Activated CD8-positive, alpha-beta memory T cell treated with anti-CD3 and anti-CD28 coated beads, Interleukin-2, amount 10 ng/mL, durations not matched to agents 7 days and 5 days (primary cell): ENCODE data around the gene FBXL14. TPM values are rescaled to one million over a fixed set of nuclear protein-coding genes. Genes with fewer than 3 reads are reported as not detected.

Experiments
- ATAC-seq: fragments of 150-1000 bp; cut with Tn5 transposase; one replicate; pipeline ENCODE4 v1.10.0; 2021; ENCODE audit warnings: moderate library complexity
- CTCF ChIA-PET: fragments of 350-600 bp; sonication (Branson Sonifier 250); formaldehyde crosslinking; loops from one replicate; lab custom pipeline; 2021; ENCODE audit warnings: antibody characterized with exemption; lab: Charles Lee
- DNase-seq: peaks from one replicate; pipeline ENCODE4 v3.0.0-alpha.2; 2020
- H3K27ac Mint-ChIP-seq: one replicate; pipeline ENCODE4 v1.8.0; 2021; ENCODE audit warnings: mild to moderate bottlenecking, mixed read lengths
- H3K27me3 Mint-ChIP-seq: one replicate; pipeline ENCODE4 v1.8.0; 2021; ENCODE audit warnings: mixed read lengths
- H3K36me3 Mint-ChIP-seq: one replicate; pipeline ENCODE4 v1.8.0; 2021; ENCODE audit warnings: mild to moderate bottlenecking, mixed read lengths
- H3K4me1 Mint-ChIP-seq: one replicate; pipeline ENCODE4 v1.8.0; 2021; ENCODE audit warnings: mixed read lengths
- H3K4me3 Mint-ChIP-seq: one replicate; pipeline ENCODE4 v1.8.0; 2021; ENCODE audit warnings: mild to moderate bottlenecking, moderate library complexity, mixed read lengths
- H3K9me3 Mint-ChIP-seq: one replicate; pipeline ENCODE4 v1.8.0; 2022; ENCODE audit warnings: low read depth, mixed read lengths
- total RNA-seq, 2 experiments: library from RNA; stranded (reverse); gene quantifications; one replicate each; pipeline ENCODE4 v1.2.3, GENCODE V29; 2021

FBXL14 gene
- total RNA-seq, 2 experiments from 2014 or later: 28.2 to 33.4 TPM

DNA sequence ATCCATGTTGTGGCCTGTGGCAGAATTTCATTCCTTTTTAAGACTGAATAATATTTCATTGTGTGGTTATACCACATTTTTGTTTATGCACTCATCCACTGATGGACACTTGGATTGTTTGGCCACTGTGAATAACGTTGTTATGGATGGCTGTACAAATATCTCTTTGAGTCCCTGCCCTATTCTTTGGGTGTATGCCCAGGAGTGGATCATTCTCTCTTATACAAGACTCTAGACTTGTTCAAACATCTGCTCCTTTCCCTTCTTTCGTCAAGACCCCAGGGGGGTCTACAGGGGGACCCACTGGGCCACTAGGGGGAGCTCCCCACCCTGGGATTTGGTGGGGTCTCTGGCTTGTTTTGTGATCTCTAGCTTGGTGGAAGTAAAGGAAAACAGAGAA lies 77.4 kb downstream of the FBXL14 start:
- Mint-ChIP-seq H3K4me3 (no peak overlapping the region), H3K36me3 (peaks cover 3% of the 10 kb centered on the region), H3K27me3 (peaks cover 57% of the 10 kb centered on the region), H3K9me3 (peaks cover 2% of the 10 kb centered on the region), H3K4me1 (no peaks in the 10 kb centered on the region), H3K27ac (no peak overlapping the region)
- CTCF ChIA-PET: interaction anchor here (0.8 to 1.5 kb wide), 4 partner anchors 12 to 66 kb away, joined by 3 to 5 read pairs (median 4); no protein-coding TSS in a partner anchor
- no peak for ATAC-seq
- DNase-seq: no peak

Other genes with a start within 250 kb of the FBXL14 start
- 1 to 10 TPM in 1 of 2 experiments, under 1 TPM in 1; 0.70 to 5.8 TPM for gene WNT5B, start 34.6 kb upstream of the FBXL14 start, total RNA-seq
- gene ADIPOR2, start 96.5 kb upstream of the FBXL14 start, total RNA-seq: 10 to 100 TPM; 63.5 to 83.3 TPM
- gene LRTM2, start 226.0 kb upstream of the FBXL14 start, total RNA-seq: not detected